Glomerular endothelial cell (primary cell): Measurements from ENCODE around the gene PBX4. TPM values are rescaled to one million over a fixed set of nuclear protein-coding genes. Genes with fewer than 3 reads are reported as not detected.

Experiments used
- DNase-seq: peaks from one replicate; pipeline ENCODE4 v3.0.0-alpha.2; 2011; ENCODE audit warnings: low read depth, low spot score; ENCODE audit errors: extremely low read depth
- total RNA-seq: library from RNA; depleted of rRNA; stranded (reverse); fragments of >200 nt; gene quantifications from 2 replicates; pipeline ENCODE4 v1.2.3, GENCODE V29; 2015

PBX4 gene
- total RNA-seq, 1 donor from 2014 or later: not detected

DNA sequence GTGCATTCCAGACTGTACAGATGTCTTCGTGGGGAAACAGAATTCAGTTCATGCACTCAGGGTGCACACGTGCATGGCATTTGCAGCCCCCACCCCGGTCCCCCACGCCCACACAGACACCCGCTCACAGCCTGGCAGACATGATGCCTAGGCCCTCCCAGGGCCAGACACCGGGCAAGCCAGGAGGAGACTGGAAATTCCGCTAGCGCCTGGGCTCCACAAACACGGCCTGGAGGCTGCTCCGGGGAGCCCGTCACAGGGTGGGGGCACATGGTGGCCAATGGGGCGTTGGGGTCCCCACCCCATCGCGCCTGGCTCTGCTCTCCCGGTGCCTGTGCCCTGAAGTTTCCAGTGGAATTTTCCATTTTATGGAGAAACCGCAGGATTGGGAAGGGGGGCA is 76.9 kb downstream of the PBX4 start:
- no peak for DNase-seq

DNA sequence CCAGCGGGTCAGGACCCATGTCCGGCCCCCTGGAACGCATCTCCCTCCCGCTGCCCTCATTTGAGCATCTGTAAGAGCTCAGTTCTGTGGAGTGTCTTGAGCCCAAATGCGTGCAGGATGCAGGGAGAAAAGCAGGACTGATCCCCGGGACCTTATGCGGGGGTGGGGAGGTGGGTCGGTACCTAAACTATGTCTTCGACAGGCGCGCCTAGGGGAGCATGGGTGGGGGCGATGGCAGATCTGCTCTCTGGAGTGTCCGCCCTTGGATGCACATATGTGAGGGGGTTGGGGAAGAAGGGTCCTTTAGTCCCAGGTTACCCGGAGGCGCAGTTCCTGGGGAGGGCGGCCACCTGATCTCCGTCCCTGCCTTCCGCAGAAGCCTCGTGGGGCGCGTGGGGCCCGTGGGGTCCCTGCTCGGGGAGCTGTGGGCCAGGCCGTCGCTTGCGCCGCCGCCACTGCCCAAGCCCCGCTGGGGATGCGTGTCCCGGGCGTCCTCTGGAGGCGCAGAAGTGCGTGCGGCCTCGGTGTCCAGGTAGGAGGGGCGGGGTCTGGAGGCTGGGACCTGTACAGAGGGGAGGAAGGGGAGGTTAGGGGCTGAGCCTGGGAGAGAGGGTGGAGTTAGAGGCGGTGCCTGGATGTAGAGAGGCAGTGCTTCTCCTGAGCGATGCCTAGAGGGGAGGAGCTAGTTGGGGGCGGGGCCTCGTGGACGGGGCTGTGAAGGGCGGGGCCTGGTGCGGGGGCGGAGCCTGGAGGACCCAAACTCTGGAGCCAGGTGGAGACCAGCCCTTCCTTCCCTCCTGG is 77.6 kb downstream of the PBX4 start:
- DNase-seq: no peak

DNA sequence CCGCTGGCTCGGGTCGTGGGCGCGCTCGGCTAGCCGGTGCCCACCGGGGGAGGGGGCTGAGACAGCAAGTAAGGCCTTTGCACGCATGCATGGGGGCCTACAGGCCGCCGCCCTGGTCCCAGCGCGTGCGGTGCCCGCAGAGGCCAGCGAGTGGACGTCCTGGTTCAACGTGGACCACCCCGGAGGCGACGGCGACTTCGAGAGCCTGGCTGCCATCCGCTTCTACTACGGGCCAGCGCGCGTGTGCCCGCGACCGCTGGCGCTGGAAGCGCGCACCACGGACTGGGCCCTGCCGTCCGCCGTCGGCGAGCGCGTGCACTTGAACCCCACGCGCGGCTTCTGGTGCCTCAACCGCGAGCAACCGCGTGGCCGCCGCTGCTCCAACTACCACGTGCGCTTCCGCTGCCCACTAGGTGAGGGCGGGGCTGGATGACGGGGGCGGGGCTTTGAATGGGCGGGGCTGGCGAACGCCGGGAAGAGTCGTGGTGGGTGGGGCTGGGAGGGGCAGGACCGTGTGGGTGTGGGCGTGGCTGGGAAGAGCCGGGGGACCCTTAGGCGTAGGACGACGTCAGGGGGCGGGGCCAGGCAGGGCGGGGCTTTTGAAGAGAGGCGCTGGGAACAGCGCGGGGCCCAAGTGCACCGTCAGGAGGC is 78.3 kb downstream of the PBX4 start:
- DNase-seq: no peak

- no peak for DNase-seq
Observed at GRCh38 chr19:19539698-19540063, 78.8 kb downstream of the PBX4 start.

GRCh38 chr19:19538785-19539166 is 79.7 kb downstream of the PBX4 start:
- DNase-seq: no peak

- no peak for DNase-seq
Observed at GRCh38 chr19:19538061-19538784, 80.3 kb downstream of the PBX4 start, which contains the start of gene CILP2. CILP2 (plus strand) TSS chr19:19538265; CDS start chr19:19538350, 85 bp downstream.

DNA sequence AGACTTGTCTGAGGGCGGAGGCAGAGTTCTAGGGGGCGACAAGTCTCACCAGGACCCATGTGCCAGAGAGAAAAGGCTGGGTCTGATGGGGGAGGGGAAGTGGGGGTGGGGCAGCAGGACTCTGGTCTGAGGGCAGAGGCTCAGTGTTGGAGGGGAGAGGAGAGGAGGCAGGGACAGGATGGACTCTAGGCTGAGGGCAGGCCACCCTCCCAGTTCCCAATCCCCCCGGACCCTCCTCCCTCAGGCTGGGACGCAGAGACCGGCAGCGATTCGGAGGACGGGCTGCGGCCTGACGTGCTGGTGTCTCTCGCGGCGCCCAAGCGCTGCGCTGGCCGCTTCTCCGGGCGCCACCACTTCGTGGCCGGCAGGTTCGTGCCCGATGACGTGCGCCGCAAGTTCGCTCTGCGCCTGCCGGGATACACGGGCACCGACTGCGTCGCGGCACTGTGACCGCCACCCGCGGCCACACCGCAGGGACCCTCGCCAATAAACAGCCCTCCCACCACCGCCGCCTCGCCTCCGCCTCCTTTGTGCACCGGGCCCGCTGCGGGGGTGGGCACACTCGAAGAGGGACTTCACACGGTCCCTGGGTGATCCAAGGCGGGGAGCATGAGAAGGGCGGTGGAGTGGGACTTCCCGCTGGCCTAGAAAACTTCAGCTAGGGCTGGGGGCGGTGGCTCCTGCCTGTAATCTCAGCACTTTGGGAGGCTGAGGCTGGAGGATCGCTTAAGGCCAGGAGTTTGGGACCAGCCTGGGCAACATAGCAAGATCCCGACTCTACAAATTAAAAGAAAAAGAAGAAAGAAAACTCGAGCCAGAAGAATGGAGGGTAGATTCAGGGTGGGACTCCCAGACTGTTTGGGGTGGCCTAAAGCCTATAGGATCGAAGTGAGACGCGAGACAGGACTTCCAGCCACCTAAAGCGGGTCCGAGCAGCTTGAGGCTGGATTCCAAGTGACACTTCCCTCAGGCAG is 81.1 kb downstream of the PBX4 start:
- DNase-seq: no peak

DNA sequence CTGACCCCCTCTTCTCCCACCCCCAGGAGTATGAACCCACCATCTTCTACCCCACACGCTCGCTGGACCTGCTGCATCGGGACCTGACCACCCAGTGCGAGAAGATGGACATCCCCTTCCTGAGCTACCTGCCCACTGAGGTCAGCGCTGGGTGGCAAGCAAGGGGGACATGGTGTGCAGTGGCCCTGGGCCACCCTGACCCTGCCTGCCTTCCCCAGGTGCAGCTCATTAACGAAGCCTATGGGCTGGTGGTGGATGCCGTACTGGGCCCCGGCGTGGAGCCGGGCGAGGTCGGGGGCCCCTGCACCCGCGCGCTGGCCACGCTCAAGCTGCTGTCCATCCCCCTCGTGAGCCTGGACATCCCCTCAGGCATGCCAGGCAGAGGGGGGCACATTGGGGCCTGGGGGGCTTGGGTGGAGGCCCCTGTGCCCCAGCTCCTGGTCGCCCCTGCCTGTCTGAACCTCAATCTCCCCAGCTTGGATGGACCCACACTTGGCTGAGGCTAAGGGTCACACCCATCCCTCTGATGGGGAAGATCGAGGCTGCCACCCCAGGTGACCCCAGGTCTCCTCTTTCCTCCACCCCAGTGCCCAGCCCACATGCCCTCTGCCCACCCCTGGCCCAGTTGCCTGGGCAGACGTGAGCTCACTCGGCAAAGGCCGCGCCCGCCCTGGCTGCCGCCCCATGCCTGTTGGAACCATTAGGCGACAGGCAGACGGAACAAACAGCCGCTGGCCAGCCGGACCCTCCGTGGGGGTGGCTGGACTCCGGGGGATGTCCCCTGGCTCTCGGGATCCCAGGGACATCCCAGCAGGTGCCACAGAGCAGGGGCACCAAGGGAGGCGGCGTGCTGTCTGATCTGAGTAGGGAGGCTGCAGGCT is 82.9 kb downstream of the PBX4 start:
- DNase-seq: no peak

DNA sequence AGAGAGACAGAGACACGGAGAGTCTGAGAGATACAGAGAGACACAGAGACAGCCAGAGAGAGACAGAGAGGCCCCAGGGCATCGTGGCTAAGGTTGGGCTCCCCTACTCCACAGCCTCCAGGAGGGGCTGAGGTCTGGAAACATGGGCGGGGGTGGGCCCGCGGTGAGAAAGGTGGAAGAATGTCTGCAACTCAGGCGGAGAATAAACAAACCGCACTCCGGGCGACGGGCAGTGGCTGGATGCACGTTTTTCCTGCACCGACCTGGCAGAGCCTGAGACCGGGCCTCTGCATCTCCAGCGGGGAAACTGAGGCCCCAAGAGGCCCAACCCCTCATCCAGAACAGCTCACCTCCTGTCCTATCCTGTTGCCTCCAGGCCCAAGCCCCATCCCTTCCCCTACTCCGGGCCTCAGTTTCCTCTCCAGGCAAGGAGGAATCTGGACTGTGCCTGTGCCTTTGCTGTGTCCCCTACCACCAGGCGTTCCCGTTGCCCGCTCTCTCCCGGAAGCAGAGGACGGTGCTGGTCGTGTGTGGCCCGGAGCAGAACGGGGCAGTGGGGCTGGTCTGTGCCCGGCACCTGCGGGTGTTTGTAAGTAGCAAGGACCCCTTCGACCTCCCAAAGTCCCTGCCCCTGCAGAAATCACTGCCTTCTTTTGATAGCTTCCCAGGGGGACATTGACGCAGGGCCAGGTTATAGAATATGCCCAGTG is 83.8 kb downstream of the PBX4 start:
- no peak for DNase-seq

- no peak for DNase-seq
Observed at GRCh38 chr19:19533841-19534240, 84.6 kb downstream of the PBX4 start.

DNA sequence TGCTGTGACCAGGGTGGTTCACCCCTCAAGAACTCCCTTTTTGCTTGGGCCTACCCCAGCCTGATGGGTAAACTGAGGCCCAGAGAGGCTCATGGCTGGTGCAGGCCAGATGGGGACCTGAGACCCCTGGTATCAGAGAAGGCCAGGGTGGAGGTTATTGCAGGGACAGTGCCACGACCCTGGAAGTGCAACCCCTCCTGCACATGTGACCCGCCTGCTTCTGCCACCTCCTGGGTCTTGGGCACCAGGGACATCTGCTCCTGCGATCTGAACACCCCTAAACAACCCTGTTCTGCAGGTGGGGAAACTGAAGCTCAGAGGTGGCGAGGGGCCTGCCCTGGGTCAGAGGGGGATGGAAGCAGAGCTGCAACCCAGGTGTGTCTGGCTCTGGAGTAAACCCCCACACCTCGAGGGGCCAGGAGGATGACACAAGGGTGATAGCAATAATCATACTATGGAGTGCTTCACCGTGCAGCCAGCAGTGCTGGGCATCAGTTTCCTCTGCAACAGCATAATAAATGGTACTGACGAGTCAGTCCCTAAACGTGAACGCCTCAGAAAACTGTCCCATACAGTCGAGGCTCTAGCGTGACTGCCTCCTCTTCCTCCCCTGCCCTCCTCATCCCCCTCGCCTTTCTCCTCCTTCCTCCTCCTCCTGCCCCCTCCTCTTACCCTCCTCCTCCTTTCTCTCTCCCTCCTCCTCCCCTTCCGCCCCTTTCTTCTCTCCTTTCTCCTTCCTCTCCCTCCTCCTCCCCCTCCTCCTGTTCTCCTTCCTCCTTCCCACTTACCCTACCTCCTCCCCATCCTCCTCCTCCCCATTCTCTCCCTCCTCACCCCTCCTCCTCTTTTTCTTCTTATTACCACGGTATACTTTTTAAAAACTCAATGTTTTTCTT is 85.4 kb downstream of the PBX4 start:
- DNase-seq: no peak

DNA sequence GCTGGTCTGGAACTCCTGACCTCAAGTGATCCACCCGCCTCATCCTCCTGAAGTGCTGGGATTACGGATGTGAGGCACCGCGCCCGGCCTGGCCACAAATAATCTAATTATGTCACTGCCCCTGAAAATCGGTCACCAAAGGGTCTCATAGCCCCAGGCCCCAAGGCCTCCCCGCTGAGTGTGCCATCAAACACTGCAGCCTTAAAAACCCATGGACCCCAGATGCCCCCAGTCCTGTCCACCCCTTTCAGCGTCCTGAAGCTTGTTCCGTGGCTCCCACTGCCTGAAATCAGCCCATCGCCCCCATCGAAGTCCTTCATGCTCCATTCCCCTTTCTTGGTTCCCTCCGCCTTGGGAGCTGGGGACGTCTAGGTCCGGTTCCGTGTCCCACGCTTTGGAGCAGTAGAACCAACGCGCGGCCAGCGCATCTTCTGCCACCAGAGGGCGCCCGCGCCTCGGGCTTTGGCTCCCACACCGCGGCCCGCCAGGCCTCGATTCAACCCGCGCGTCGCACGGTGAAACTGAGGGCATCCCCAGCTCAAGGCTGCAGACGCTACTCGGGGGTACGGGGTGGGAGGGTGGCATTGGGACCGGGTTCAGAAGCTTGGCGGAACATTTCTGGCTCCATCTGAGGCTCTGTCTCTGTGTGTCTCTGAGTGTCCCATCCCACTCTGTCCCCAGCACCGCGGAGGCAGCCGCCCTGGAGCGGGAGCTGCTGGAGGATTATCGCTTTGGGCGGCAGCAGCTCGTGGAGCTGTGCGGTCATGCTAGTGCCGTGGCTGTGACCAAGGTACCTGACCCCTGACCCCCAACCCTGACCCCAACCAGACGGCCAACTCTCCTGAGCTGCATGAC is 86.3 kb downstream of the PBX4 start:
- DNase-seq: no peak

DNA sequence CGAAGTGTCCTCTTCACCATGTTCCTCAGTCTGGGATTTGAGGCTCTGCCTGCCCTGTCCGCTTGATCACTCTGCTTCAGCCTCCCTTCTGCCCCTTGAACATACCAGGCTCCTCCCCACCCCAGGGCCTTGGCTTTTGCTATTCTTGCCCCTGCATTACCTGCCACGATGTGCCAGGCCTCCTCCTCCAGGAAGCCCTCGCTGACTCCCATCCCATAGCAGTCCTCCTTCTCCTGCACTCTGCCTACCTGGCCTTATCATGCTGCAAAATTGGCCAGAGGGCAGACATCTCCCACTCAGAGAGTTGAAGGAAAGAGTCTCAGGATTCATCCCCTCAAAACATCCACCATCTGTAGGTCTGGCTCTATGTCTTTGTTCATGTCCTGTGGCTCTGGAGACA is 87.6 kb downstream of the PBX4 start:
- no peak for DNase-seq

GRCh38 chr19:19530423-19530804 is 88.1 kb downstream of the PBX4 start:
- DNase-seq: no peak

DNA sequence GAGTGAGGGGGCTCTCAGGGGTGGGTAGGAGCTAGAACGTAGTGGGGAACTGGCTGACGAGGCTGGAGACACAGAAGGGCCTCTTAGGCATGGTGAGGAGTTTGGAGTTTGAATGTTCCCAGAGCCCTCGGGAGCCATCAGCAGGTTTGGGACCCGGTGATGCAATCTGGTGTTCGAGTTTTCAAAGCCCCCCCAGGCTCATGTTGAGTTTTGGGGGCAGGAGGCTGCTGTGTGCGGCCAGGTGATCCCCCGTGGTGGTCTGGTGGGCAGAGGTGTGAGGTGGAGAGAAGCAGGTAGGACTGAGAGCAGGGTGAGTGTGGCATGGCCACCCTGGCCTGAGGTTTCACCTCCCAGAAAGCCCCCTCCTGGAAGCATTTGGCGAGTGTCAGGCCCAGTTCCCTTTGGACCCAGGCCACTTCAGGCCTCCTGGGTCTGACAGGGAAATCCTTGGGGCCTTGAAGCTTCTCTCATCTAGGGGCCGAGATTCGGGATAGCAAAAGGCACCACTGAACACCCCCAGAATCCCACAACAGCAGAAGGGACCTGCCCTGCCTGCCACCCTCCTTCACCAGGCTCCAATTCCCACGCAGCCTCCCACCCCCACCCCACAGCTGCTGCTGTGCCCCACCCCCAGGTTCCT is 88.6 kb downstream of the PBX4 start:
- DNase-seq: no peak

GRCh38 chr19:19528721-19529490 is 89.6 kb downstream of the PBX4 start, which contains the start of gene YJEFN3:
YJEFN3 (plus strand) TSS chr19:19528911; CDS start chr19:19528933, 22 bp downstream.
- no peak for DNase-seq
